Skeletal muscle satellite cell (primary cell): ENCODE data around the gene C1QC.

Experiments used
- H3K27me3 ChIP-seq: 2 replicates; pipeline ENCODE4 v1.7.0; 2013; ENCODE audit warnings: low read length; ENCODE audit not compliant: control insufficient read depth, insufficient read depth
- H3K36me3 ChIP-seq: 2 replicates; pipeline ENCODE4 v1.7.0; 2013; ENCODE audit warnings: mild to moderate bottlenecking, control low read depth, low read length; ENCODE audit not compliant: insufficient read depth
- H3K4me1 ChIP-seq: 2 replicates; pipeline ENCODE4 v1.7.0; 2013; ENCODE audit warnings: low read length; ENCODE audit not compliant: control insufficient read depth, insufficient read depth
- H3K4me2 ChIP-seq: 2 replicates; pipeline ENCODE4 v1.7.0; 2013; ENCODE audit warnings: mild to moderate bottlenecking, low read length
- H3K4me3 ChIP-seq: 2 replicates; pipeline ENCODE4 v1.7.0; 2013; ENCODE audit warnings: low read length
- H3K9ac ChIP-seq: 2 replicates; pipeline ENCODE4 v1.7.0; 2013; ENCODE audit warnings: mild to moderate bottlenecking, low read depth, low read length, moderate library complexity
- H3K9me3 ChIP-seq: replicated peaks from 2 replicates; pipeline ENCODE4 v1.7.0; 2013; ENCODE audit warnings: mild to moderate bottlenecking, control low read depth, low read length

The C1QC gene

GRCh38 chr1:22607154-22607553 is 36.3 kb upstream of the C1QC start:
- Histone ChIP-seq H3K27me3 (peaks cover 63% of the 10 kb centered on the region), H3K4me2 (no peak overlapping the region), H3K4me3 (no peak overlapping the region)

GRCh38 chr1:22608361-22608760 is 35.1 kb upstream of the C1QC start:
- H3K27me3 ChIP-seq: peaks cover 67% of the 10 kb centered on the region

More at GRCh38 chr1:22607154-22607553, 36.3 kb upstream of the C1QC start:
- Histone ChIP-seq H3K9ac (no peak overlapping the region), H3K4me1 (no peaks in the 10 kb centered on the region), H3K36me3 (no peaks in the 10 kb centered on the region), H3K9me3 (no peaks in the 10 kb centered on the region)

GRCh38 chr1:22609291-22609690 is 34.1 kb upstream of the C1QC start:
- no peaks in the 10 kb centered on the region for H3K36me3 ChIP-seq
- peaks cover 66% of the 10 kb centered on the region for H3K27me3 ChIP-seq
- no peak overlapping the region for H3K9ac ChIP-seq
- no peak overlapping the region for H3K4me2 ChIP-seq
- H3K4me3 ChIP-seq: no peak overlapping the region
- no peaks in the 10 kb centered on the region for H3K4me1 ChIP-seq
- H3K9me3 ChIP-seq: no peaks in the 10 kb centered on the region

More at GRCh38 chr1:22608361-22608760, 35.1 kb upstream of the C1QC start:
- Histone ChIP-seq H3K9ac (no peak overlapping the region), H3K4me1 (no peaks in the 10 kb centered on the region), H3K9me3 (no peaks in the 10 kb centered on the region), H3K36me3 (no peaks in the 10 kb centered on the region), H3K4me2 (no peak overlapping the region), H3K4me3 (no peak overlapping the region)

GRCh38 chr1:22611530-22611947 is 31.9 kb upstream of the C1QC start:
- no peaks in the 10 kb centered on the region for H3K4me1 ChIP-seq
- peaks cover 62% of the 10 kb centered on the region for H3K27me3 ChIP-seq
- H3K4me3 ChIP-seq: no peak overlapping the region
- H3K9me3 ChIP-seq: no peaks in the 10 kb centered on the region
- H3K4me2 ChIP-seq: no peak overlapping the region
- H3K36me3 ChIP-seq: no peaks in the 10 kb centered on the region
- H3K9ac ChIP-seq: no peak overlapping the region

- no peak overlapping the region for H3K9ac ChIP-seq
- no peaks in the 10 kb centered on the region for H3K9me3 ChIP-seq
- no peaks in the 10 kb centered on the region for H3K4me1 ChIP-seq
- H3K36me3 ChIP-seq: no peaks in the 10 kb centered on the region
- H3K27me3 ChIP-seq: peaks cover 68% of the 10 kb centered on the region
- no peak overlapping the region for H3K4me3 ChIP-seq
- H3K4me2 ChIP-seq: no peak overlapping the region
Observed at GRCh38 chr1:22612671-22613571, 30.5 kb upstream of the C1QC start.

GRCh38 chr1:22613572-22613918 is 29.9 kb upstream of the C1QC start:
- Histone ChIP-seq H3K4me2 (no peak overlapping the region), H3K9me3 (no peaks in the 10 kb centered on the region), H3K4me3 (no peak overlapping the region), H3K27me3 (peaks cover 69% of the 10 kb centered on the region), H3K9ac (no peak overlapping the region), H3K4me1 (no peaks in the 10 kb centered on the region), H3K36me3 (no peaks in the 10 kb centered on the region)

- H3K9me3 ChIP-seq: no peaks in the 10 kb centered on the region
- no peak overlapping the region for H3K9ac ChIP-seq
- H3K4me2 ChIP-seq: no peak overlapping the region
- no peak overlapping the region for H3K4me3 ChIP-seq
- H3K4me1 ChIP-seq: no peaks in the 10 kb centered on the region
- H3K36me3 ChIP-seq: no peaks in the 10 kb centered on the region
- H3K27me3 ChIP-seq: peaks cover 69% of the 10 kb centered on the region
Observed at GRCh38 chr1:22613951-22614350, 29.5 kb upstream of the C1QC start.

GRCh38 chr1:22615886-22616285 is 27.5 kb upstream of the C1QC start:
- Histone ChIP-seq H3K4me3 (no peak overlapping the region), H3K4me2 (no peak overlapping the region), H3K9ac (no peak overlapping the region), H3K9me3 (no peaks in the 10 kb centered on the region), H3K27me3 (peaks cover 75% of the 10 kb centered on the region), H3K4me1 (no peaks in the 10 kb centered on the region), H3K36me3 (no peaks in the 10 kb centered on the region)

- Histone ChIP-seq H3K4me2 (no peak overlapping the region), H3K4me1 (no peaks in the 10 kb centered on the region), H3K9ac (no peak overlapping the region), H3K9me3 (no peaks in the 10 kb centered on the region), H3K4me3 (no peak overlapping the region), H3K27me3 (peaks cover 79% of the 10 kb centered on the region), H3K36me3 (no peaks in the 10 kb centered on the region)
Observed at GRCh38 chr1:22616571-22616970, 26.9 kb upstream of the C1QC start.

- H3K27me3 ChIP-seq: peaks cover 79% of the 10 kb centered on the region
- H3K9me3 ChIP-seq: no peaks in the 10 kb centered on the region
- H3K36me3 ChIP-seq: no peaks in the 10 kb centered on the region
- H3K4me3 ChIP-seq: no peak overlapping the region
- H3K4me1 ChIP-seq: no peaks in the 10 kb centered on the region
- H3K4me2 ChIP-seq: no peak overlapping the region
- H3K9ac ChIP-seq: no peak overlapping the region
Observed at GRCh38 chr1:22618056-22618455, 25.4 kb upstream of the C1QC start.

- H3K4me1 ChIP-seq: no peaks in the 10 kb centered on the region
- H3K4me2 ChIP-seq: no peak overlapping the region
- H3K4me3 ChIP-seq: no peak overlapping the region
- no peak overlapping the region for H3K9ac ChIP-seq
- no peaks in the 10 kb centered on the region for H3K9me3 ChIP-seq
- H3K27me3 ChIP-seq: peaks cover 68% of the 10 kb centered on the region
- no peaks in the 10 kb centered on the region for H3K36me3 ChIP-seq
Observed at GRCh38 chr1:22619252-22619651, 24.2 kb upstream of the C1QC start.

GRCh38 chr1:22619798-22620197 is 23.6 kb upstream of the C1QC start:
- H3K4me2 ChIP-seq: no peak overlapping the region
- no peak overlapping the region for H3K4me3 ChIP-seq
- H3K27me3 ChIP-seq: peaks cover 68% of the 10 kb centered on the region
- no peak overlapping the region for H3K9ac ChIP-seq
- no peaks in the 10 kb centered on the region for H3K4me1 ChIP-seq
- H3K36me3 ChIP-seq: no peaks in the 10 kb centered on the region
- H3K9me3 ChIP-seq: no peaks in the 10 kb centered on the region
